NCI-H82 treated with DMSO at 0.1 percent for 48 hours (cell line): ENCODE results near the gene NCAPH2.

Experiments
- DNase-seq: peaks from one replicate; lab custom pipeline; 2025; ENCODE audit not compliant: unreplicated experiment; lab: John Stamatoyannopoulos, UW

Gene NCAPH2

GRCh38 chr22:50569896-50570535 is 62.0 kb downstream of the NCAPH2 start:
- DNase-seq, result no peak

DNA sequence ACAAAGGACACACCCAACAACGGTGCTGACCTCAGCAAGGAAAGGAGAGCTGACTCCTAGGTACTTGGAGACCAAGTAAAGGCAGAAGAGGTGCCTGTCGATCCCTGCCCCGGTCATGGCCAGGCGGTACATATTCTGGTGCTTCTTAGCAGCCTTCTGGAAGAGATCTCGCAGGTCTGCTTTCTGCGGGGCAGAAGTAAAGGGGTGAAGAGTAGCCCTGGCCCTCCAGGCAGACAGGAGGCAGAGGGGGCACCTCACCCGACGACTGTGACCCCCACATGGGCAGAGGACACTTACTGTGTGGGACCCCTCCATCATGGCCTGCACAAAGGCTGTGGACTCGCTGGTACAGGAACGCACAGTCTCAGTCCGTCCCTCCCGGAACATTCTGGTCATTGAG is 62.8 kb downstream of the NCAPH2 start:
- no peak for DNase-seq

DNA sequence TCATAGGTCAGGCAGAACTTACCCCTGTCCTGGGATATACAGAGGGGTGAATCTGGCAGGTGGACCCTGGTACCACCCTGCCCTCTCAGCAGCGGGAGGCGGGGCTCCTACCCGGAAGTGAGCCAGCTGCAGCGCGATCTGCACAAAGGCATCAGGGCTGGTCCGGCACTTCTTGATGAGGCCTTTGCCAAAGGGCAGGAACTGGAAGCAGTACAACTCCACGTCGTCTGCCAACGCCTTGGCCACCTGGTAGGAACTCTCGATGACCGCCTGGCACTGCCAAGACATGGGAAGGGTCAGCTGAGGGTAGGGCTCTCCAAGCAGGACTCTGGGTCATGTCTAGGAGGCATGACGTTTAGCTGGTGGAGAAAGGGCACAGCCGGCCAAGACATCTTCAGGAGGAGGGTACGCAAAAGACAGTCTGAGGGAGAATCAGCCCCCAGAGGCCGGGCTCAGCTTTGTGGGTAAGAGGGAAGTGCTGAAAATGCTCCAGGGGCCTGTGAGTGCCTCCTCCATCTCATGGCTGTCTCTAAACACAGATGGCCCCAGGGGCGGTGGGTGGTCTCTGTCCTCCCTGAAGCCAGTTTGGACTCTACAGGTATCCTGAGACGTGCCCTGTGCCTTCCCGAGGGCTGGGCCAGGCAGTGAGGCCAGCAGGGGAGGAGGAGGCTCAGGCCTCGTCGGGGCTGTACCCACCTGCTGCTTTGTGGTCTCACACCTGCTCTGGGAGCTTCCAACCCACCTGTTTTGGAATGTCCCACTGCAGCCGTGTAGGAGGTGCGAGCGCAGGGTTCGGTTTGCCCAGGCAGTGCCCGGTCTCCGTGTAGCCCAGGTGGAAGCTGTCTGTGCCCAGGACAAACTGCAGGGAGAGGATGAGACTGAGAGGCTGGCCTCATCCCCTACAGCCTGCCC is 63.5 kb downstream of the NCAPH2 start:
- DNase-seq, result no peak

DNA sequence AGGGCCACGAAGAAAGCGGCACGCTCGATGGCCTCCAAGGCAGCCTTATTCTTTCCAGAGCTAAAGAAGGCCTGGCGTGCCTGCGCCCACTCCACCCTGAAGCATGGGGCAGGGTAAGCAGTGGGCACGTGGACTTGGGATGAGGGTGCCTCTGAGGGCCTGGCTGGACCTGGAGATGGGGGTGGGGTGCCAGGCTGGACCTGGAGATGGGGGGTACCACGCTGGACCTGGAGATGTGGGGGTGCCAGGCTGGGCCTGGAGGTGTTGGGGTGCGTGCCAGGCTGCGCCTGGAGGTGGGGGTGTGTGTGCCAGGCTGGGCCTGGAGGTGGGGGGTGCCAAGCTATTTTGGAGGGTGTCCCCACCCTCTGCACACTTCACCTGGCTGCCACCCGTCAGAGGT is 64.9 kb downstream of the NCAPH2 start:
- no peak for DNase-seq

- no peak for DNase-seq
These were observed 65.7 kb downstream of the NCAPH2 start for GRCh38 chr22:50573491-50574382.

- DNase-seq, result no peak
These were observed 66.3 kb downstream of the NCAPH2 start for GRCh38 chr22:50574383-50574755.
